GM13977 (cell line): Measurements from ENCODE around the gene CDC23.

Source experiments
- DNase-seq: peaks from one replicate; pipeline ENCODE4 v3.0.0; 2012; ENCODE audit warnings: low spot score
- CTCF ChIP-seq: IDR thresholded peaks from 2 replicates; pipeline ENCODE4 v1.5.1; 2012; ENCODE audit warnings: mild to moderate bottlenecking, control low read depth; ENCODE audit not compliant: insufficient read depth; ENCODE audit errors: extremely low read depth, missing control alignments
- in situ Hi-C: fragments of 300-500 bp; cut with MboI; formaldehyde crosslinking; loops from one replicate; pipeline ENCODE4 v1.12.0; 2022; ENCODE audit warnings: low sequenced_read_pairs, low pct_unique_long_range_greater_than_20kb, mixed read lengths, inconsistent platforms; ENCODE audit not compliant: unreplicated experiment

The CDC23 gene

DNA sequence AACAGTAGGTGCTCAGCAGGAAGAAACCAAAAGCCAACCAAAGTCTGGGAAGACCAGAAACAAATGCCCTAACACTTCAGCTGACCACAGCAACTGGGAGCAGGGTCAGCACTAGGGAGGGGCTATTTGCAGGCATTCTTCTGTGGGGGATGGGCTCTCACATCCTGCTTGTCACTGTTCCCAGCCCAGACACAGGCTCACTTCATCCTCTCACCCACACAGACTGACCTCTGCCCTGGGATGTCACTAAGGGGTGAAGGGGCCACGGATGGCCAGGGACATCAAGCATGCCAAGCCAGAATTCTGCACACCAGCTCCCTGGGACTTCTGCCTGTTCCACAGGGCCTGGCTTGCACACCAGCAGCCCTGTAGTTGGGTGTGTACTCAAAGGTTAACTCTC lies 32.6 kb upstream of the CDC23 start:
- DNase-seq: no peak
- in situ Hi-C loops: no loop called here
- TF ChIP-seq CTCF: no peak

DNA sequence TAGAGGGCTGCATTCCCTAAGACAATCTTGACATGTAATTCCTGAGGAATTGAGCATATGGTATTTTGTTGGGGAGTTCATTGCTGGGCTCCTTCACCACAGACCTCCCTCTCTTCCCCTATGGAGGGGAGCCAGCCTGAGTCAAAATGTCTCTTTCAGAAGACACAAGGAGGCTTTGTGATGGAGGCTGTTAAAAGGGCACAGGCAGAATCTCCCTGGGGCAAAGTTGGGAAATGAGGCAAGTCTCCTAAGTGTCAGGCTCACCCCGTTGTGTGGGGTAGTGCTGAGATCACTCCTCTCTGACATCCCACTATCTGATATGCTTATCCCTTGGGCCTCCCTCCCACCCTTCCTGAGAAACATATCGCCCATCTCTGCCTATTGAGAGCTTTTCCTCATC lies 30.7 kb upstream of the CDC23 start:
- no peak for TF ChIP-seq CTCF
- in situ Hi-C loops: no loop called here

GRCh38 chr5:138241688-138242571 lies 28.8 kb upstream of the CDC23 start:
- in situ Hi-C loops: no loop called here
- no peak for DNase-seq

More for the DNA sequence above, 30.7 kb upstream of the CDC23 start:
- DNase-seq: no peak

GRCh38 chr5:138240650-138241385 lies 27.7 kb upstream of the CDC23 start:
- no peak for DNase-seq
- TF ChIP-seq CTCF: no peak
- in situ Hi-C loops: no loop called here

More at GRCh38 chr5:138241688-138242571, 28.8 kb upstream of the CDC23 start:
- TF ChIP-seq CTCF: no peak

GRCh38 chr5:138238034-138238433 lies 24.9 kb upstream of the CDC23 start:
- no peak for TF ChIP-seq CTCF
- no peak for DNase-seq
- in situ Hi-C loops: no loop called here

DNA sequence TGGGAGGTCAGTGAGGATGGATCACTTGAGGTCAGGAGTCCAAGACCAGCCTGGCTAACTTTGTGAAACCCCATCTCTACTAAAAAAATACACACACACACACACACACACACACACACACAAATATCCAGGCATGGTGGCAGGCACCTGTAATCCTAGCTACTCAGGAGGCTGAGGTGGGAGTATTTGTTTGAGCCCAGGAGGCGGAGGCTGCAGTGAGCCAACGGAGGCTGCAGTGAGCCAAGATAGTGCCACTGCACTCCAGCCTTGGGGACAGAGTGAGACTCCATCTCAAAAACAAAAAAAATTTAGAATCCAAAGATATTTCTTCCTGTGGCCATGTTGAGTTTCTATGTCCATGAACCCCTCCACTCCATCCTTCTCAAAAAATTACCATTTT lies 21.5 kb upstream of the CDC23 start:
- DNase-seq: no peak
- in situ Hi-C loops: no loop called here

More for the DNA sequence above, 21.5 kb upstream of the CDC23 start:
- TF ChIP-seq CTCF: no peak
